Nephron (organoid): ENCODE measurements around the gene ENO2.
"Not testable (repeated sequence)": the region's sequence is repeated elsewhere in the genome, so short reads cannot be mapped to it uniquely, and the experiment has no call there.

Experiments
- H3K27ac Mint-ChIP-seq, 3 experiments: 2 replicates each; pipeline ENCODE4 v1.8.0; 2020; ENCODE audit warnings: mixed read lengths in 3 of 3, mild to moderate bottlenecking in 2 of 3, moderate library complexity in 1 of 3
- H3K27me3 Mint-ChIP-seq: 2 replicates; pipeline ENCODE4 v1.8.0; 2021; ENCODE audit warnings: low read depth, mild to moderate bottlenecking, moderate library complexity, mixed read lengths
- H3K36me3 Mint-ChIP-seq: 2 replicates; pipeline ENCODE4 v1.8.0; 2020; ENCODE audit warnings: low read depth, mixed read lengths
- H3K4me1 Mint-ChIP-seq: 2 replicates; pipeline ENCODE4 v1.8.0; 2020; ENCODE audit warnings: mixed read lengths
- H3K4me3 Mint-ChIP-seq, 3 experiments: 2 replicates each; pipeline ENCODE4 v1.8.0; 2020; ENCODE audit warnings: mild to moderate bottlenecking in 3 of 3, mixed read lengths in 3 of 3, moderate library complexity in 2 of 3
- H3K9me3 Mint-ChIP-seq: 2 replicates; pipeline ENCODE4 v1.8.0; 2020; ENCODE audit warnings: mixed read lengths
- CTCF ChIP-seq, 3 experiments: fragments of 200-600 bp; sonication (generic); IDR thresholded peaks; one replicate each; pipeline ENCODE4 v1.5.0; 2021; ENCODE audit warnings: antibody characterized with exemption in 3 of 3; ENCODE audit not compliant: unreplicated experiment in 3 of 3

ENO2 gene

GRCh38 chr12:6887460-6887859 is 26.9 kb upstream of the ENO2 start:
- no peak overlapping the region for H3K4me3 Mint-ChIP-seq
- peaks cover 4% of the 10 kb centered on the region for H3K27me3 Mint-ChIP-seq
- no peak for TF ChIP-seq CTCF (IDR thresholded peaks at IDR 0.05; ENCODE audit: unreplicated experiment in 3 of 3)
- peaks cover 7% of the 10 kb centered on the region for H3K36me3 Mint-ChIP-seq
- peaks cover 13% of the 10 kb centered on the region for H3K4me1 Mint-ChIP-seq
- H3K27ac Mint-ChIP-seq: peak overlapping the region in 1 of 3 experiments; percentile 99
- no peaks in the 10 kb centered on the region for H3K9me3 Mint-ChIP-seq

- TF ChIP-seq CTCF (IDR thresholded peaks at IDR 0.05; ENCODE audit: unreplicated experiment in 3 of 3): no peak
- no peaks in the 10 kb centered on the region for H3K9me3 Mint-ChIP-seq
- H3K4me3 Mint-ChIP-seq: peak overlapping the region; percentile 17 to 45 (median 18)
- peaks cover 4% of the 10 kb centered on the region for H3K27me3 Mint-ChIP-seq
- peaks cover 13% of the 10 kb centered on the region for H3K4me1 Mint-ChIP-seq
- H3K36me3 Mint-ChIP-seq: peaks cover 7% of the 10 kb centered on the region
- peak overlapping the region; percentile 58 to 75 (median 63) for H3K27ac Mint-ChIP-seq
Observed at GRCh38 chr12:6888360-6888759, 26.0 kb upstream of the ENO2 start.

- peaks cover 13% of the 10 kb centered on the region for H3K4me1 Mint-ChIP-seq
- H3K27ac Mint-ChIP-seq: peak overlapping the region in 2 of 3 experiments; percentile 63 to 75
- not testable (repeated sequence) for H3K4me3 Mint-ChIP-seq, H3K9me3 Mint-ChIP-seq, H3K27me3 Mint-ChIP-seq, H3K36me3 Mint-ChIP-seq
Observed at GRCh38 chr12:6888794-6889193, 25.6 kb upstream of the ENO2 start.

GRCh38 chr12:6889775-6890573 is 24.4 kb upstream of the ENO2 start:
- H3K4me1 Mint-ChIP-seq: peaks cover 11% of the 10 kb centered on the region
- H3K27ac Mint-ChIP-seq: peak overlapping the region; percentile 98 to 99 (median 99)
- peak overlapping the region; percentile 81 to 89 (median 88) for H3K4me3 Mint-ChIP-seq
- not testable (repeated sequence) for H3K27me3 Mint-ChIP-seq, H3K9me3 Mint-ChIP-seq, H3K36me3 Mint-ChIP-seq

GRCh38 chr12:6890789-6891645 is 23.4 kb upstream of the ENO2 start:
- peak; percentile 93 to 95 (median 94) for TF ChIP-seq CTCF (IDR thresholded peaks at IDR 0.05; ENCODE audit: unreplicated experiment in 3 of 3)
- Mint-ChIP-seq H3K27me3 (peaks cover 4% of the 10 kb centered on the region), H3K9me3 (no peaks in the 10 kb centered on the region), H3K27ac (peak overlapping the region; percentile 98 to 99 (median 99)), H3K36me3 (no peaks in the 10 kb centered on the region), H3K4me1 (peaks cover 9% of the 10 kb centered on the region), H3K4me3 (peak overlapping the region; percentile 81 to 89 (median 88))

GRCh38 chr12:6891646-6892001 is 22.8 kb upstream of the ENO2 start:
- no peaks in the 10 kb centered on the region for H3K9me3 Mint-ChIP-seq
- peaks cover 5% of the 10 kb centered on the region for H3K4me1 Mint-ChIP-seq
- TF ChIP-seq CTCF (IDR thresholded peaks at IDR 0.05; ENCODE audit: unreplicated experiment in 3 of 3): no peak
- peaks cover 4% of the 10 kb centered on the region for H3K27me3 Mint-ChIP-seq
- peak overlapping the region; percentile 98 to 99 (median 99) for H3K27ac Mint-ChIP-seq
- H3K4me3 Mint-ChIP-seq: peak overlapping the region; percentile 81 to 89 (median 88)
- H3K36me3 Mint-ChIP-seq: no peaks in the 10 kb centered on the region

GRCh38 chr12:6892683-6893082 is 21.7 kb upstream of the ENO2 start:
- H3K27ac Mint-ChIP-seq: peak overlapping the region; percentile 98 to 99 (median 99)
- H3K4me1 Mint-ChIP-seq, H3K27me3 Mint-ChIP-seq, H3K9me3 Mint-ChIP-seq, H3K36me3 Mint-ChIP-seq: not testable (repeated sequence)
- H3K4me3 Mint-ChIP-seq: peak overlapping the region; percentile 31 to 64 (median 58)
